Hepatocyte (in vitro differentiated cells): ENCODE data around the gene FBF1. TPM values are rescaled to one million over a fixed set of nuclear protein-coding genes. Genes with fewer than 3 reads are reported as not detected.

ENCODE experiments used
- DNase-seq: peaks from one replicate; pipeline ENCODE4 v3.0.0-alpha.2; 2016; ENCODE audit warnings: low spot score
- H2AFZ ChIP-seq: fragments of 200-600 bp; sonication (generic); 2 replicates; pipeline ENCODE4 v1.6.0; 2016; ENCODE audit warnings: antibody characterized with exemption, mild to moderate bottlenecking
- H3K27ac ChIP-seq: fragments of 200-600 bp; sonication (generic); 2 replicates; pipeline ENCODE4 v1.5.1; 2016; ENCODE audit warnings: mild to moderate bottlenecking
- H3K27me3 ChIP-seq: fragments of 200-600 bp; sonication (generic); 2 replicates; pipeline ENCODE4 v1.6.1; 2016
- H3K36me3 ChIP-seq: fragments of 200-600 bp; sonication (generic); replicated peaks from 2 replicates; pipeline ENCODE4 v1.5.1; 2016; ENCODE audit warnings: low read depth; ENCODE audit not compliant: insufficient read depth
- H3K4me1 ChIP-seq: fragments of 200-600 bp; sonication (generic); 2 replicates; pipeline ENCODE4 v1.5.1; 2016; ENCODE audit warnings: mild to moderate bottlenecking, moderate library complexity; ENCODE audit not compliant: insufficient read depth
- H3K4me2 ChIP-seq: fragments of 200-600 bp; sonication (generic); 2 replicates; pipeline ENCODE4 v1.6.0; 2016
- H3K4me3 ChIP-seq: fragments of 200-600 bp; sonication (generic); 2 replicates; pipeline ENCODE4 v1.5.1; 2016; ENCODE audit warnings: mild to moderate bottlenecking
- H3K79me2 ChIP-seq: fragments of 200-600 bp; sonication (generic); 2 replicates; pipeline ENCODE4 v1.6.0; 2017; ENCODE audit warnings: mild to moderate bottlenecking
- H3K9me2 ChIP-seq: fragments of 200-600 bp; sonication (generic); replicated peaks from 2 replicates; pipeline ENCODE4 v1.6.0; 2017; ENCODE audit warnings: mild to moderate bottlenecking; ENCODE audit not compliant: insufficient read depth
- H3K9me3 ChIP-seq: fragments of 200-600 bp; sonication (generic); 2 replicates; pipeline ENCODE4 v1.5.1; 2016; ENCODE audit warnings: low read depth, mild to moderate bottlenecking
- H4K20me1 ChIP-seq: fragments of 200-600 bp; sonication (generic); 2 replicates; pipeline ENCODE4 v1.6.0; 2016; ENCODE audit warnings: mild to moderate bottlenecking; ENCODE audit not compliant: insufficient read depth, poor library complexity, severe bottlenecking
- CTCF ChIP-seq: fragments of 200-600 bp; sonication (generic); IDR thresholded peaks from 2 replicates; pipeline ENCODE4 v1.5.1; 2016; ENCODE audit warnings: antibody characterized with exemption, mild to moderate bottlenecking; ENCODE audit not compliant: poor library complexity
- EZH2 ChIP-seq: fragments of 200-600 bp; sonication (generic); IDR thresholded peaks from 2 replicates; pipeline ENCODE4 v1.6.1; 2016; ENCODE audit warnings: antibody characterized with exemption, mild to moderate bottlenecking, borderline replicate concordance
- EZH2phosphoT487 ChIP-seq: fragments of 200-600 bp; sonication (generic); IDR thresholded peaks from one replicate; pipeline ENCODE4 v1.6.1; 2018; ENCODE audit warnings: antibody characterized with exemption, mild to moderate bottlenecking, low read depth, moderate library complexity; ENCODE audit not compliant: unreplicated experiment, severe bottlenecking
- WGBS: methylation state at CpG from one replicate; pipeline ENCODE4 v1.1.6; 2016; ENCODE audit warnings: low lambda C conversion rate; ENCODE audit errors: missing lambda C conversion rate; 5-methylcytosine and 5-hydroxymethylcytosine counted together
- polyA plus RNA-seq: library from polyadenylated mRNA; unstranded; fragments of >200 nt; fragmentation: Nextera tagmentation; extraction: Ambion mirVana; gene quantifications from 2 replicates; pipeline ENCODE4 v1.2.1, GENCODE V29; 2016
- total RNA-seq: library from RNA; depleted of rRNA; stranded (reverse); fragments of >200 nt; gene quantifications from 2 replicates; pipeline ENCODE4 v1.2.3, GENCODE V29; 2014

FBF1 gene
- total and polyA plus RNA-seq, 2 experiments from 2014 or later = 6.1 to 9.7 TPM

GRCh38 chr17:75926456-75926855, 14.4 kb downstream of the FBF1 start:
- WGBS = 90% methylated on average over 4 of the region's 4 CpGs
- DNase-seq = no peak

GRCh38 chr17:75925912-75926311, 14.9 kb downstream of the FBF1 start:
- no peak for TF ChIP-seq CTCF
- no peak overlapping the region for H2AFZ ChIP-seq
- no peaks in the 10 kb centered on the region for H3K9me3 ChIP-seq
- no peak for DNase-seq
- no peaks in the 10 kb centered on the region for H4K20me1 ChIP-seq
- H3K4me2 ChIP-seq = no peak overlapping the region
- H3K36me3 ChIP-seq = no peaks in the 10 kb centered on the region
- no peaks in the 10 kb centered on the region for H3K79me2 ChIP-seq
- no peak overlapping the region for H3K4me3 ChIP-seq
- H3K4me1 ChIP-seq = no peaks in the 10 kb centered on the region
- 95% methylated on average over 15 of the region's 15 CpGs for WGBS
- no peaks in the 10 kb centered on the region for H3K27me3 ChIP-seq
- H3K9me2 ChIP-seq = no peaks in the 10 kb centered on the region
- no peak overlapping the region for H3K27ac ChIP-seq

More at GRCh38 chr17:75926456-75926855, 14.4 kb downstream of the FBF1 start:
- TF ChIP-seq CTCF = no peak
- no peak for TF ChIP-seq EZH2phosphoT487
- no peak for TF ChIP-seq EZH2
- H2AFZ ChIP-seq = no peak overlapping the region
- no peaks in the 10 kb centered on the region for H3K79me2 ChIP-seq
- no peak overlapping the region for H3K27ac ChIP-seq
- no peak overlapping the region for H3K4me3 ChIP-seq
- no peaks in the 10 kb centered on the region for H4K20me1 ChIP-seq
- no peak overlapping the region for H3K4me2 ChIP-seq
- no peaks in the 10 kb centered on the region for H3K27me3 ChIP-seq
- no peaks in the 10 kb centered on the region for H3K9me2 ChIP-seq
- H3K9me3 ChIP-seq = no peaks in the 10 kb centered on the region
- no peaks in the 10 kb centered on the region for H3K4me1 ChIP-seq
- H3K36me3 ChIP-seq = no peaks in the 10 kb centered on the region

DNA sequence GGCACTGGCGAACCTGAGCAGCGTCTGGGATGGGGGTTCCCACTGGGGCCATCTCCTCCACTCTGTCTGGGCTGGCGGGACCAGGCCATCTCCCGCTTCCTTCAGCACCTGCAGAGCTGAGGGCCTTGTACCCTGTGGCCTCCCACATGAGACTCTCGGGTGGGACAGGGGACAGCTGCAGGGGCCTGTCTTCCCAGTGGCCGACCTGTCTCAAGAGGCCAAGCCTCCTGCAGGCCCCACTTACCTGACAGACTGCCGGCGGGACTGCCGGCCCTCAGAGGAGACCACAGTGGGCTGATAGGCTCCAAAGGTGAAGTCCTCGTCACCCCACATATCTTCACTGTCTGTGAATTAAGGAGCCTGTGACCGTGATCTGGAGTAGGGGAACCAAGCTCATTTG, 15.7 kb downstream of the FBF1 start:
- Histone ChIP-seq H3K27me3 (no peaks in the 10 kb centered on the region), H3K4me3 (no peak overlapping the region), H3K9me2 (no peaks in the 10 kb centered on the region), H3K9me3 (no peaks in the 10 kb centered on the region), H3K4me2 (no peak overlapping the region), H3K36me3 (no peaks in the 10 kb centered on the region), H3K4me1 (no peaks in the 10 kb centered on the region), H3K79me2 (no peaks in the 10 kb centered on the region), H4K20me1 (no peaks in the 10 kb centered on the region), H2AFZ (no peak overlapping the region), H3K27ac (no peak overlapping the region)
- TF ChIP-seq CTCF (no peak), EZH2phosphoT487 (no peak), EZH2 (no peak)
- no peak for DNase-seq
- WGBS = 95% methylated on average over 11 of the region's 11 CpGs
